ENCODE measurements around the gene KIAA1549.

The KIAA1549 gene

GRCh38 chr7:138842111-138842510 lies 139.1 kb downstream of the KIAA1549 start:
- DNase-seq (ENCODE audit: low read depth) = peak; percentile 40
- H3K4me3 ChIP-seq (ENCODE audit: low read length) = no peak overlapping the region
- no peak for TF ChIP-seq CTCF (IDR thresholded peaks at IDR 0.05; ENCODE audit: insufficient read depth, low read depth, low read length, missing control alignments)

- no peak for DNase-seq (ENCODE audit: low read depth)
- TF ChIP-seq CTCF (IDR thresholded peaks at IDR 0.05; ENCODE audit: insufficient read depth, low read depth, low read length, missing control alignments) = no peak
- no peak overlapping the region for H3K4me3 ChIP-seq (ENCODE audit: low read length)
Measured at GRCh38 chr7:138838166-138838565, 143.0 kb downstream of the KIAA1549 start.

- H3K4me3 ChIP-seq (ENCODE audit: low read length) = no peak overlapping the region
- TF ChIP-seq CTCF (IDR thresholded peaks at IDR 0.05; ENCODE audit: insufficient read depth, low read depth, low read length, missing control alignments) = no peak
- no peak for DNase-seq (ENCODE audit: low read depth)
Measured at GRCh38 chr7:138837627-138838026, 143.6 kb downstream of the KIAA1549 start.

- no peak for DNase-seq (ENCODE audit: low read depth)
- no peak for TF ChIP-seq CTCF (IDR thresholded peaks at IDR 0.05; ENCODE audit: insufficient read depth, low read depth, low read length, missing control alignments)
- no peak overlapping the region for H3K4me3 ChIP-seq (ENCODE audit: low read length)
Measured at GRCh38 chr7:138835087-138835486, 146.1 kb downstream of the KIAA1549 start.

- TF ChIP-seq CTCF (IDR thresholded peaks at IDR 0.05; ENCODE audit: insufficient read depth, low read depth, low read length, missing control alignments) = no peak
- DNase-seq (ENCODE audit: low read depth) = no peak
Measured at GRCh38 chr7:138834583-138834982, 146.6 kb downstream of the KIAA1549 start.

GRCh38 chr7:138833596-138833995 lies 147.6 kb downstream of the KIAA1549 start:
- no peak overlapping the region for H3K4me3 ChIP-seq (ENCODE audit: low read length)
- DNase-seq (ENCODE audit: low read depth) = no peak
- TF ChIP-seq CTCF (IDR thresholded peaks at IDR 0.05; ENCODE audit: insufficient read depth, low read depth, low read length, missing control alignments) = no peak

More at GRCh38 chr7:138834583-138834982, 146.6 kb downstream of the KIAA1549 start:
- no peak overlapping the region for H3K4me3 ChIP-seq (ENCODE audit: low read length)

- no peak overlapping the region for H3K4me3 ChIP-seq (ENCODE audit: low read length)
- TF ChIP-seq CTCF (IDR thresholded peaks at IDR 0.05; ENCODE audit: insufficient read depth, low read depth, low read length, missing control alignments) = no peak
- DNase-seq (ENCODE audit: low read depth) = no peak
Measured at GRCh38 chr7:138832966-138833365, 148.2 kb downstream of the KIAA1549 start.
